Measurements from ENCODE around the gene NAAA. TPM values are rescaled to one million over a fixed set of nuclear protein-coding genes. Genes with fewer than 3 reads are reported as not detected.
A peak's percentile ranks its signal among the peaks of the same experiment; 100 is the strongest.

The NAAA gene
- total and polyA plus RNA-seq, 2 of the 13 experiments (the other 11 are each of a cell fraction or from before 2014, with no cell fraction given) = 22.4 to 24.6 TPM

- TF ChIP-seq, protein P1, sequence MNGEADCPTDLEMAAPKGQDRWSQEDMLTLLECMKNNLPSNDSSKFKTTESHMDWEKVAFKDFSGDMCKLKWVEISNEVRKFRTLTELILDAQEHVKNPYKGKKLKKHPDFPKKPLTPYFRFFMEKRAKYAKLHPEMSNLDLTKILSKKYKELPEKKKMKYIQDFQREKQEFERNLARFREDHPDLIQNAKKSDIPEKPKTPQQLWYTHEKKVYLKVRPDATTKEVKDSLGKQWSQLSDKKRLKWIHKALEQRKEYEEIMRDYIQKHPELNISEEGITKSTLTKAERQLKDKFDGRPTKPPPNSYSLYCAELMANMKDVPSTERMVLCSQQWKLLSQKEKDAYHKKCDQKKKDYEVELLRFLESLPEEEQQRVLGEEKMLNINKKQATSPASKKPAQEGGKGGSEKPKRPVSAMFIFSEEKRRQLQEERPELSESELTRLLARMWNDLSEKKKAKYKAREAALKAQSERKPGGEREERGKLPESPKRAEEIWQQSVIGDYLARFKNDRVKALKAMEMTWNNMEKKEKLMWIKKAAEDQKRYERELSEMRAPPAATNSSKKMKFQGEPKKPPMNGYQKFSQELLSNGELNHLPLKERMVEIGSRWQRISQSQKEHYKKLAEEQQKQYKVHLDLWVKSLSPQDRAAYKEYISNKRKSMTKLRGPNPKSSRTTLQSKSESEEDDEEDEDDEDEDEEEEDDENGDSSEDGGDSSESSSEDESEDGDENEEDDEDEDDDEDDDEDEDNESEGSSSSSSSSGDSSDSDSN (CRISPR knock-in tag; IDR thresholded peaks at IDR 0.05) = no peak
- no peak for TF ChIP-seq PRDM10 (CRISPR knock-in tag; IDR thresholded peaks at IDR 0.05; ENCODE audit: low read depth)
- peak; percentile 30; the same call in 1 of the 2 replicates for TF ChIP-seq RAD21 (CRISPR knock-in tag; IDR thresholded peaks at IDR 0.05)
- TF ChIP-seq, protein P2, sequence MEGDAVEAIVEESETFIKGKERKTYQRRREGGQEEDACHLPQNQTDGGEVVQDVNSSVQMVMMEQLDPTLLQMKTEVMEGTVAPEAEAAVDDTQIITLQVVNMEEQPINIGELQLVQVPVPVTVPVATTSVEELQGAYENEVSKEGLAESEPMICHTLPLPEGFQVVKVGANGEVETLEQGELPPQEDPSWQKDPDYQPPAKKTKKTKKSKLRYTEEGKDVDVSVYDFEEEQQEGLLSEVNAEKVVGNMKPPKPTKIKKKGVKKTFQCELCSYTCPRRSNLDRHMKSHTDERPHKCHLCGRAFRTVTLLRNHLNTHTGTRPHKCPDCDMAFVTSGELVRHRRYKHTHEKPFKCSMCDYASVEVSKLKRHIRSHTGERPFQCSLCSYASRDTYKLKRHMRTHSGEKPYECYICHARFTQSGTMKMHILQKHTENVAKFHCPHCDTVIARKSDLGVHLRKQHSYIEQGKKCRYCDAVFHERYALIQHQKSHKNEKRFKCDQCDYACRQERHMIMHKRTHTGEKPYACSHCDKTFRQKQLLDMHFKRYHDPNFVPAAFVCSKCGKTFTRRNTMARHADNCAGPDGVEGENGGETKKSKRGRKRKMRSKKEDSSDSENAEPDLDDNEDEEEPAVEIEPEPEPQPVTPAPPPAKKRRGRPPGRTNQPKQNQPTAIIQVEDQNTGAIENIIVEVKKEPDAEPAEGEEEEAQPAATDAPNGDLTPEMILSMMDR (CRISPR knock-in tag; IDR thresholded peaks at IDR 0.05) = peak; percentile 71
- TF ChIP-seq ZMYM4 (CRISPR knock-in tag; IDR thresholded peaks at IDR 0.05) = 0 out of 2 replicates have a peak, but pooled peaks have one; percentile 33
- 0 out of 2 replicates have a peak, but pooled peaks have one; percentile 35 for TF ChIP-seq ZNF24 (IDR thresholded peaks at IDR 0.05)
- peak in 1 of 2 experiments; percentile 34; a peak in 1 of 4 replicates for TF ChIP-seq NR2F1 (CRISPR knock-in tag; IDR thresholded peaks at IDR 0.05)
Measured at GRCh38 chr4:75895744-75896314, 45.0 kb downstream of the NAAA start (continued).

Measured in HepG2 (cell line).